ENCODE results near the gene SLC25A51. TPM values are rescaled to one million over a fixed set of nuclear protein-coding genes. Genes with fewer than 3 reads are reported as not detected.

The SLC25A51 gene
- total RNA-seq, 1 experiment from 2014 or later: 29.6 TPM

DNA sequence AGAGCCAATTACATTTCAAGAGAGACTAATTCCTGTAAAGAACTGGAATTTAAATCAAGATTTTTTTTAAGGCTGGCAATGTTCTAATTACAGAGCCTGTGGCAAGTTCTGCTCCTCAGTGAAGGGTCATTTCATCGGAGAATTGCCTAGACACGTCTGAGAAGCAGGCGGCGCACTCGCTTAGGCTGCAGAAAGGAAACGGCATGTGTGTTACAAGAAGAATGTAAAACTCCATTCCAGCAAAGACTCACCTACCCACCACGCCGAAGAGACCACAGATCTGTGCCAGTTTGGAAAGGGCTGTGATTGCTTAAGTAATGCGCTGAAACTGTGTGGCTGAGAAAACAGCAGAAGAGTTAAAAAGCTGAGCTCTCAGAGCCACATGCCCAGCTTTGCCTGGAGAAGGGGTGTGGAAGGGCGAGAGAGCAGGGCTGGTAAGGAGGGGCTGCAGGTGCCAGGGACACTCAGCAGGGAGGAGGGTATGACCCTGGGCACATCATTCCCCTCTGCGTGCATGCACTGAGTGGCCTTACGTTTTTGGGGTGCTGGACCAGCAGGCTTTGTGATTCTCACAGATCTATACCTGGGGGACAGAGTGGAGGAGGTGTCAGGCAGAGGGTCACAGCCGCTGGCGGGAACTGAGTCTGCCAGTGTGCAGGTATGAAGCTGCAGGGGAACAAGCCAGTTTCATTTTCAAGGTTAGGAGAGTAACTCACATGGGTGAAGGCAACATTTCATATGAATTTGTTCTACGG, 17.8 kb upstream of the SLC25A51 start:
- CTCF ChIA-PET: interaction anchor here (0.6 to 5.3 kb wide), 46 partner anchors 8 to 728 kb away, joined by 3 to 59 read pairs (median 4); partner anchors contain the start of gene SHB
- DNase-seq (ENCODE audit: unreplicated experiment): peak; percentile 76
- POLR2A ChIA-PET: interaction anchor here (0.6 to 2.3 kb wide), 10 partner anchors 15 to 439 kb away, joined by 3 to 13 read pairs (median 4); partner anchors contain the start of gene SHB

DNA sequence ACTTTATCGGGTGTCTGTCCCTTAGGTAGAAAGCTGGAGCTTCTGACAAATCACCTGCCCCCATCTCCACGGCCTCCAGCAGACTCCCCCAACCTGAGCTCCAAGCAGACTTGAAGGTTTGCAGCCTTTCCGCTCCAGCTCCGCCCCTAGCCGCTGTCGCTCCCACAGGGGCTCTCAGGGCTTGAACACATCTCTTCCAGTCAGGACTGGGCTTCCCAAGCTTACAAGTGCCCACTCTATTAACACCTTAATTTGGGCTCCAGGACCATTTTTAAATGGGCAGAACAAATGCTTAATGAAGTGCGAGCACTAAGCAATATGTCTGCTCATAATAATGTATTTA, 17.2 kb upstream of the SLC25A51 start:
- H3K36me3 Mint-ChIP-seq (ENCODE audit: insufficient read depth, unreplicated experiment): peaks cover 19% of the 10 kb centered on the region
- no peak for DNase-seq (ENCODE audit: unreplicated experiment)
- BruUV-seq (replicated peaks): no TSS peak
- peak overlapping the region; percentile 85 for H3K27ac Mint-ChIP-seq (ENCODE audit: low read depth, unreplicated experiment)
- TF ChIP-seq CTCF (IDR thresholded peaks at IDR 0.05; ENCODE audit: unreplicated experiment): no peak
- peaks cover 18% of the 10 kb centered on the region for H3K4me1 Mint-ChIP-seq (ENCODE audit: insufficient read depth, unreplicated experiment)
- intact Hi-C loops (cut with micrococcal nuclease): loop anchor here (1.0 to 5.0 kb wide), 2 partner anchors 86 to 148 kb away; partner anchors contain the start of gene SHB
- no peaks in the 10 kb centered on the region for H3K9me3 Mint-ChIP-seq (ENCODE audit: unreplicated experiment)
- POLR2A ChIA-PET: interaction anchor here (0.6 to 2.3 kb wide), 8 partner anchors 16 to 439 kb away, joined by 3 to 13 read pairs (median 5); partner anchors contain the start of gene SHB
- no peak overlapping the region for H3K4me3 Mint-ChIP-seq (ENCODE audit: unreplicated experiment)
- H3K27me3 Mint-ChIP-seq (ENCODE audit: insufficient read depth, unreplicated experiment): no peaks in the 10 kb centered on the region
- CTCF ChIA-PET: interaction anchor here (0.6 to 5.3 kb wide), 41 partner anchors 8 to 728 kb away, joined by 3 to 59 read pairs (median 5); partner anchors contain the start of gene SHB

More for the DNA sequence above, 17.8 kb upstream of the SLC25A51 start:
- H3K36me3 Mint-ChIP-seq (ENCODE audit: insufficient read depth, unreplicated experiment): peaks cover 16% of the 10 kb centered on the region
- intact Hi-C loops (cut with micrococcal nuclease): loop anchor here (1.0 to 5.0 kb wide), 2 partner anchors 86 to 148 kb away; partner anchors contain the start of gene SHB
- no TSS peak for BruUV-seq (replicated peaks)
- no peaks in the 10 kb centered on the region for H3K9me3 Mint-ChIP-seq (ENCODE audit: unreplicated experiment)
- H3K27me3 Mint-ChIP-seq (ENCODE audit: insufficient read depth, unreplicated experiment): no peaks in the 10 kb centered on the region
- peak overlapping the region; percentile 64 for H3K4me3 Mint-ChIP-seq (ENCODE audit: unreplicated experiment)
- H3K4me1 Mint-ChIP-seq (ENCODE audit: insufficient read depth, unreplicated experiment): peaks cover 21% of the 10 kb centered on the region
- peak overlapping the region; percentile 85 for H3K27ac Mint-ChIP-seq (ENCODE audit: low read depth, unreplicated experiment)
- TF ChIP-seq CTCF (IDR thresholded peaks at IDR 0.05; ENCODE audit: unreplicated experiment): peak; percentile 51

DNA sequence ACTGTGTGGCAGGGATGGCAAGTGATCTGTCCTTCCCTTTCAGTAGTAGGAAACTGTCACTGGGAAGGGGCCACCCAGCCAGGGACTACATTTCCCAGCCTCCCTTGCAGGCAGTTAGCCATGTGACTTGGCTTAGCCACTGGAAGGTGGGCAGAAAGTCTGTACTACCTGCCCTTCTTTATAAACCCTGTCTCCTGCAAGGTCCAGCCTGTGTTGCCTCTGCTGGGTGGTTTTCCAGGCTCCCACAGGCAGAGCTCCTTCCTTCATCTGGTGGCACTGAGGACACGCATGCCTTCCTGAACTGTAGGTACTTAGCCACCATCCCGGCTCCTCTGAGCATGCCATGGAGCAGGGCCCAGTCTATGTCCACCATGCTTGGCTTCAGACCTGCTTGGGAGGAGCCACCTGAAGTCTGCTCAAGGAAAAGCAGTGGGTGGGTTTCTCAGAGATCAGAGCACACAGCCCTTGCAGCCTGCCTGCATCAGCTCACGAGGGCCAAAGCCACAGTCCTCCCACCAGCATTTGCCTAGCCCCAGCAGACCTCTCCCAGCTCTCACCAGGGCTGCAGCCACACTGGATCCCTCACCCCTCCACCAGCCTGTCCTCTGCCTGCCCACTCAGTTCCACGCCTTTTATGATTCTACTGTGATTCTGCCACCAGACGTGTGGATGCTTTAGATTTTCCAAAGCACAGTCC, 16.7 kb upstream of the SLC25A51 start:
- H3K36me3 Mint-ChIP-seq (ENCODE audit: insufficient read depth, unreplicated experiment): peaks cover 24% of the 10 kb centered on the region
- ChIA-PET POLR2A (interaction anchor here (0.7 to 2.3 kb wide), 6 partner anchors 16 to 149 kb away, joined by 4 to 13 read pairs (median 6); partner anchors contain the start of gene SHB), CTCF (interaction anchor here (0.5 to 5.3 kb wide), 40 partner anchors 7 to 455 kb away, joined by 3 to 59 read pairs (median 5); partner anchors contain the start of gene SHB)
- TF ChIP-seq CTCF (IDR thresholded peaks at IDR 0.05; ENCODE audit: unreplicated experiment): no peak
- no TSS peak for BruUV-seq (replicated peaks)
- intact Hi-C loops (cut with micrococcal nuclease): loop anchor here (1.0 to 5.0 kb wide), 2 partner anchors 87 to 149 kb away; partner anchors contain the start of gene SHB
- H3K4me3 Mint-ChIP-seq (ENCODE audit: unreplicated experiment): no peak overlapping the region
- no peak for DNase-seq (ENCODE audit: unreplicated experiment)
- no peaks in the 10 kb centered on the region for H3K9me3 Mint-ChIP-seq (ENCODE audit: unreplicated experiment)
- no peaks in the 10 kb centered on the region for H3K27me3 Mint-ChIP-seq (ENCODE audit: insufficient read depth, unreplicated experiment)
- H3K27ac Mint-ChIP-seq (ENCODE audit: low read depth, unreplicated experiment): peak overlapping the region; percentile 85
- peaks cover 15% of the 10 kb centered on the region for H3K4me1 Mint-ChIP-seq (ENCODE audit: insufficient read depth, unreplicated experiment)
